GM12878 (cell line): Measurements from ENCODE around the gene ENGASE.

ENCODE experiments used
- DPF2 ChIP-seq: fragments of 450-650 bp; IDR thresholded peaks from 2 replicates; pipeline ENCODE4 v1.6.1; 2017; ENCODE audit warnings: mild to moderate bottlenecking
- POLR2A ChIP-seq: IDR thresholded peaks from 2 replicates; pipeline ENCODE4 v1.6.1; 2011; ENCODE audit warnings: low read depth, mild to moderate bottlenecking, low read length
- POU2F2 ChIP-seq: IDR thresholded peaks from 3 replicates; pipeline ENCODE4 v1.6.1; 2011; ENCODE audit warnings: low read depth, mild to moderate bottlenecking, low read length, borderline replicate concordance
- RAD21 ChIP-seq: IDR thresholded peaks from 2 replicates; pipeline ENCODE4 v1.6.1; 2011; ENCODE audit warnings: mild to moderate bottlenecking, low read depth, low read length, moderate library complexity; ENCODE audit not compliant: insufficient read depth
- USF2 ChIP-seq: IDR thresholded peaks from 2 replicates; pipeline ENCODE4 v1.6.1; 2011; ENCODE audit warnings: low read depth, low read length, improper control_type of control experiment, borderline replicate concordance
- ZNF24 ChIP-seq: fragments of 450-650 bp; IDR thresholded peaks from 2 replicates; pipeline ENCODE4 v1.6.1; 2017; ENCODE audit warnings: antibody characterized with exemption, mild to moderate bottlenecking

- TF ChIP-seq RAD21 = no peak
- TF ChIP-seq ZNF24 = no peak
- no peak for TF ChIP-seq POU2F2
- TF ChIP-seq POLR2A = no peak
- TF ChIP-seq USF2 = no peak
- no peak for TF ChIP-seq DPF2
Observed at GRCh38 chr17:79070266-79070880, 4.3 kb upstream of the ENGASE start.
